ENCODE measurements around the gene SLC22A5. TPM values are rescaled to one million over a fixed set of nuclear protein-coding genes. Genes with fewer than 3 reads are reported as not detected.

Gene SLC22A5
- total RNA-seq, 4 donors from 2014 or later, result 25.6 to 152 (median 110) TPM

DNA sequence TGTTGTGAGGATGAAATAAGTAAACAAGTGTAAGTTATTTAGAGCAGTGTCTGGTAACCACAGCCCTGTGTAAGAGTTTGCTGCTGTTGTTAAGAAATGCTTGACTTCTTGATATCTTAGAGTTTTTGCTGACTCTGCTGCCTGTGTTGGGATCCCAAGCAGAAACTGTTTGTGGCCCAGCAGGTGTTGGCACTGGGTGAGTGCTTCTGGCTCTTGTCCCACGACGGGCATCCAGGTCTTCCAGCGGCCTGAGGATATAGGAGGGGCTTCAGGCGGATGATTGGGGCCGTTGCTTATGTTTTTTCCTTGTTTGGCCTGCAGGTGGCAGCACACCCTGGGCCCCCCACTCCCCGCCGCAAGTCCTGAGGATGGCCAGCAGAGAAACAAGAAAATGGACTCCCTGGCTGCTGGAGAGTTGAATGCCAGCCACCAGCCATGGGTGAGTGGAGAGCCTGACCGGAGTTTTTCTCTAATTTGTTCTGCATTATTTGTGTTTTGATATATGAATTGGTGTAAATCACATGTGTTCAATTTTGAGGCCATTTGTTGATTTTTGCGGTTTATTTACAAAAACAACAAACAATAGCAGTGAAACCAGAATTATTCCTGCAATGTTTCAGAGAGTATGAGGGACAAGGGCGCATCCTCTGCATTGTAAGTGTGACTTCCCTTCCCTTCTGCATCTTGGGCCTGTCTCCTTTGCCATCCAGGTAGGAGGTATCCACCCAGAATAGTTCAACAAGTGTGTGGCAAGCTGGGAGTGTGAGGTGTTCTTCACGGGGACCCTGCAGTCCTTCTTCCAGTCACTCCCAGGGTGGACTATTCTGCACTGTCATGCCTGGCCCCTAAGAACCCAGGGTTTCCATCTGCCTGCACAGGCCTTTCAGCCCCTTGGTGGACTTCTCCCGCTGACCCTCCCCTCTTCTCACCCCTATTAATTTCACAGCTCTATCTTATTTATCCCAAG, 50.3 kb downstream of the SLC22A5 start:
- H3K4me3 ChIP-seq, result peak overlapping the region in 1 of 4 donors; percentile 12
- no peak for TF ChIP-seq POLR2A (IDR thresholded peaks at IDR 0.05)
- TF ChIP-seq, protein P1, sequence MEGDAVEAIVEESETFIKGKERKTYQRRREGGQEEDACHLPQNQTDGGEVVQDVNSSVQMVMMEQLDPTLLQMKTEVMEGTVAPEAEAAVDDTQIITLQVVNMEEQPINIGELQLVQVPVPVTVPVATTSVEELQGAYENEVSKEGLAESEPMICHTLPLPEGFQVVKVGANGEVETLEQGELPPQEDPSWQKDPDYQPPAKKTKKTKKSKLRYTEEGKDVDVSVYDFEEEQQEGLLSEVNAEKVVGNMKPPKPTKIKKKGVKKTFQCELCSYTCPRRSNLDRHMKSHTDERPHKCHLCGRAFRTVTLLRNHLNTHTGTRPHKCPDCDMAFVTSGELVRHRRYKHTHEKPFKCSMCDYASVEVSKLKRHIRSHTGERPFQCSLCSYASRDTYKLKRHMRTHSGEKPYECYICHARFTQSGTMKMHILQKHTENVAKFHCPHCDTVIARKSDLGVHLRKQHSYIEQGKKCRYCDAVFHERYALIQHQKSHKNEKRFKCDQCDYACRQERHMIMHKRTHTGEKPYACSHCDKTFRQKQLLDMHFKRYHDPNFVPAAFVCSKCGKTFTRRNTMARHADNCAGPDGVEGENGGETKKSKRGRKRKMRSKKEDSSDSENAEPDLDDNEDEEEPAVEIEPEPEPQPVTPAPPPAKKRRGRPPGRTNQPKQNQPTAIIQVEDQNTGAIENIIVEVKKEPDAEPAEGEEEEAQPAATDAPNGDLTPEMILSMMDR (IDR thresholded peaks at IDR 0.05), result peak; percentile 85 to 92 (median 90)
- no peaks in the 10 kb centered on the region for H3K27me3 ChIP-seq
- H3K4me1 ChIP-seq, result peaks cover 12 to 89% (median 55%) of the 10 kb centered on the region in 4 donors
- peaks cover 0 to 6% (median 0%) of the 10 kb centered on the region in 3 donors for H3K36me3 ChIP-seq
- peak; percentile 69 to 85 (median 82) for DNase-seq
- no peaks in the 10 kb centered on the region for H3K9me3 ChIP-seq
- H3K27ac ChIP-seq, result peak overlapping the region; percentile 84 to 92 (median 88)

DNA sequence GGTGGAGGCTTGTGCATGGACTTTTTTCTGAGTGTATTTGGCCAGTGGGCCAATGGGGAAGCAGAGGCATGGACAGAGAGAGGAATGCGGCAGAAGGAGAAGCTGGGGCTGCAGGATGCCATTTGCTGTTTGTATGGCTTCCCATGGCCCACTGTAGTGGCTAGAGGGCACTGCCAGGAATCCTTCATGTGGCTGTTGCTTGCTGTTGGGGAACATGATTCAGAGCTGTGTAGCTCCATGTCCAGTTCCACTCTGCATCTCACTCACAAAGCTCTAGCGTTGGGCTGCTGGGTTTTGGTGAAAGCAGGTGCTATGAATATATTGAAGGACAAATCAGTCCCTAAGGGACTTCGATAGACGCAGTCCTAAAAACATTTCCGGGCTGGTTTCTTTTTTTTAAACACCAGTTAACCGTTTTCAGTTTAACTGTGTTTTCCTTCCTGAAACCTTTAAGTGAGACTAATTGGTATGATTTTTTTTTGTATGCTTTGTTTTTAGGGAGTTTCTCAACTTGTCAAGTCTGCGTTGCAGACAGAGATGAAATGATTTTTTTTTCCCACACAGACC, 51.3 kb downstream of the SLC22A5 start:
- H3K4me3 ChIP-seq, result peak overlapping the region in 1 of 4 donors; percentile 12
- H3K27ac ChIP-seq, result peak overlapping the region; percentile 84 to 92 (median 88)
- peaks cover 0 to 6% (median 0%) of the 10 kb centered on the region in 3 donors for H3K36me3 ChIP-seq
- DNase-seq, result peak in 2 of 3 donors; percentile 78 to 82
- no peaks in the 10 kb centered on the region for H3K9me3 ChIP-seq
- H3K4me1 ChIP-seq, result peaks cover 17 to 89% (median 58%) of the 10 kb centered on the region in 4 donors
- no peaks in the 10 kb centered on the region for H3K27me3 ChIP-seq
- TF ChIP-seq POLR2A (IDR thresholded peaks at IDR 0.05), result no peak
- TF ChIP-seq, protein P1 (IDR thresholded peaks at IDR 0.05), result no peak

DNA sequence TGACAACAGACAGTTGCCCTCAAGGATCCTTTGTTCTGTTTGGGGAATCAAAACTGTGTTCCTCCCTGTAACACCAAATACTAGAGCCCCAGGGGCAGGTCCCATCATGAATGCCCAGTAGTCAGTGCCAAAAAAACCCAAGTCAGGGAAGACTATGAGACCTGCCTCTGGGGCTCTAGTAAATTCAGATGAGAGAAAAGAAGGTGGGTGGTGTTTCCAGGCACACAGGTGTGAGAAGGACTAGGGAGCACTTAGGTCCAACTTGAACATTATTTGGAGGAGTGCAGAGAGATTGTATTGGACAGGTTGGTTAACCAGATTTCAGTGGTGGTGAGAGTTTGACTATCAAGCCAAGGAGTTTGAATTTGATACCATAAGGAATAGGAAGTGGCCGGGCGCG, 52.0 kb downstream of the SLC22A5 start:
- DNase-seq, result no peak

DNA sequence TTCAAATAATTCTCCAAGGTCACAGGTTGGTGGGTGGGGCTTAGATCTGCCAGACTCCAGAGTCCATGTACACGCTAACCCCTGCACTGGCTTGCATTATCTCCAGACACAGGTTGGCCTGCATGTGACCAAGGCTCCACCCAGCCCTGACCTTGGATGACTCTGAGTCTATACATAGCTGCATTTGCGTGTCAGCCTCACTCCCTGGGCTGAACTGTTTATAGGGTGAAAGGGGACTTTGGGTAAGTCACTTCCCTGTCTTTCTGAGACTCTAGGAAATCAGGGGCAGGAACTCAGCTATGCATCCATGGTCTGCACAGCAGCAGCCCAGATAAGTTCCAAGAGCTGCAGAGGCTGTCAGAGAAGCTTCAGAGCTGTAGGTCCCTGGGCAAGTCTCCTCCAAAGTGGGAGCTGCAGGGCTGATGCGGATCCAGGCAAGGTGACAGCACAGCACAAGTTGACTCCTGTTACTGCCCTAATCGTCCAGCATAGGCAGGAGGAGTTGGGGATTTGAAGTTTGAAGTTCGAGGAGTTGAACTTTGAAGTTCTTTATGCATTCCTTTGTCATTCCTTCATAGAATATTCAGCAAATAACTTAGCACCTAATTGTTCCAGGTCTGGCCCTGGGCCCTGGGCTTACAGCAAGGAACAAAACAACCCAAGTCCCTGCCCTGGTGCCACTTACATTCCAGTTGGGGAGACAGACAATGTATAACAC, 53.4 kb downstream of the SLC22A5 start:
- Histone ChIP-seq H3K36me3 (peaks cover 0 to 6% (median 0%) of the 10 kb centered on the region in 3 donors), H3K4me1 (peaks cover 32 to 95% (median 78%) of the 10 kb centered on the region in 4 donors), H3K27me3 (no peaks in the 10 kb centered on the region), H3K4me3 (no peak overlapping the region), H3K9me3 (no peaks in the 10 kb centered on the region), H3K27ac (peak overlapping the region; percentile 85 to 92 (median 88))
- peak; percentile 72 to 91 (median 83) for DNase-seq
- TF ChIP-seq, protein P1 (IDR thresholded peaks at IDR 0.05), result no peak
- TF ChIP-seq POLR2A (IDR thresholded peaks at IDR 0.05), result peak in 1 of 2 donors; percentile 47

More for the DNA sequence above, 52.0 kb downstream of the SLC22A5 start:
- H3K4me1 ChIP-seq, result peaks cover 24 to 93% (median 64%) of the 10 kb centered on the region in 4 donors
- no peak for TF ChIP-seq POLR2A (IDR thresholded peaks at IDR 0.05)
- TF ChIP-seq, protein P1 (IDR thresholded peaks at IDR 0.05), result no peak
- H3K4me3 ChIP-seq, result no peak overlapping the region
- H3K27me3 ChIP-seq, result no peaks in the 10 kb centered on the region
- H3K27ac ChIP-seq, result peak overlapping the region; percentile 85 to 92 (median 88)
- H3K36me3 ChIP-seq, result peaks cover 0 to 6% (median 0%) of the 10 kb centered on the region in 3 donors
- H3K9me3 ChIP-seq, result no peaks in the 10 kb centered on the region

DNA sequence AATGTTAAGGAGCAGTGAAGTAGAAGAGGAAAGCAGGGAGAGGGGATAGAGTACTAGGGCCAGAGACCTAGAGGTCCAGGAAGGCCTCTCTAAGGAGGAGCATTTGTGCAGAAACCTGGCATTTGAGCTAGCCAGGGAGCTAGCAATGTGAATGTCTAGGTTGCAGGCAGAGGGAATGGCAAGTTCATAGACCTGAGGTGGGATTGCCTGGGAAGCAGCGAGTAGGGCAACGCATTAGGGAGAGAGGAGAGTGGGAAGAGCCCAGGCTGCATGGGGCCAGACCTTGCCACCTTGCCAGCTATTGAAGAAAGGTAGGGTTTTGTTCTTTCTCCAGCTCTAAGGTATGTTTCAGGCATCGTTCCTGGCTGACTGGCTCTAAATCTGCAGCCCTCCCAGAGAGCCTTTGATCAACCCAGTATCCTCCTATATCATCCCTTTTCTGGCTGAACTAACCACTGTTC, 54.0 kb downstream of the SLC22A5 start:
- no peak for DNase-seq
- TF ChIP-seq POLR2A (IDR thresholded peaks at IDR 0.05), result no peak
- TF ChIP-seq, protein P1 (IDR thresholded peaks at IDR 0.05), result no peak

More for the DNA sequence above, 54.0 kb downstream of the SLC22A5 start:
- Histone ChIP-seq H3K36me3 (peaks cover 0 to 6% (median 0%) of the 10 kb centered on the region in 3 donors), H3K4me3 (no peak overlapping the region), H3K9me3 (no peaks in the 10 kb centered on the region), H3K27me3 (no peaks in the 10 kb centered on the region), H3K27ac (peak overlapping the region; percentile 85 to 92 (median 88)), H3K4me1 (peaks cover 38 to 100% (median 84%) of the 10 kb centered on the region in 4 donors)

Data from Peyer's patch (tissue), 4 donors.